Vagina (tissue), 2 donors: ENCODE results near the gene HSD17B13.

Experiments used
- POLR2A ChIP-seq, 2 donors: fragments of 450-650 bp; IDR thresholded peaks; one replicate each; pipeline ENCODE4 v1.6.1; 2017; ENCODE audit warnings: antibody characterized with exemption in 2 of 2, mild to moderate bottlenecking in 2 of 2, moderate library complexity in 2 of 2
- POLR2AphosphoS5 ChIP-seq, 2 donors: sonication (generic); formaldehyde crosslinking; IDR thresholded peaks; one replicate each; pipeline ENCODE4 v1.9.0; 2017; ENCODE audit warnings: antibody characterized with exemption in 2 of 2, mild to moderate bottlenecking in 2 of 2, low read depth in 1 of 2; ENCODE audit not compliant: insufficient read depth in 1 of 2
- TF ChIP-seq, protein P1 (sequence below), 3 experiments: fragments of 450-650 bp in 2 of 3; fragments of 200-600 bp in 1 of 3; sonication (generic) in 1 of 3; IDR thresholded peaks; one replicate each; pipeline ENCODE4 v1.5.1; 2017 to 2019; ENCODE audit warnings: antibody characterized with exemption in 3 of 3, mild to moderate bottlenecking in 2 of 3, moderate library complexity in 2 of 3

DNA sequence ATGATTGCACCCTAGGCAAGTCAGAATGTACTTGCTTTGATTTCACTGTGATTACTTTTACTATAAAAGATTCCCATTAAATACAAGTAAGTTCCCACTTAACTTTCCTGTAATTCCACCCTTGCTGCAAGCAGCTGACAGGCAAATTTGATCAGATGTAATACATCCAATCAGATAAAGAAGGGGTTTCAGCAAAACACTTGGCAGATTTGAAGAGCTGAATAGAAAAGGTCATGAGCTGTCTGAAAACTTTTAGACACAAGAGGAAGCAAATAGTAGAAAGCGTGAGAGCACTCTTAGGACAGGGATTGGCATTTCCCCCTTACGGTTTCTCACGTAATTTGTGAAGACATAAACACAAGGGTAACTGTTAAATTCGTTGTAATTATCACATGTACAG lies 22.8 kb downstream of the HSD17B13 start:
- TF ChIP-seq, protein P1, sequence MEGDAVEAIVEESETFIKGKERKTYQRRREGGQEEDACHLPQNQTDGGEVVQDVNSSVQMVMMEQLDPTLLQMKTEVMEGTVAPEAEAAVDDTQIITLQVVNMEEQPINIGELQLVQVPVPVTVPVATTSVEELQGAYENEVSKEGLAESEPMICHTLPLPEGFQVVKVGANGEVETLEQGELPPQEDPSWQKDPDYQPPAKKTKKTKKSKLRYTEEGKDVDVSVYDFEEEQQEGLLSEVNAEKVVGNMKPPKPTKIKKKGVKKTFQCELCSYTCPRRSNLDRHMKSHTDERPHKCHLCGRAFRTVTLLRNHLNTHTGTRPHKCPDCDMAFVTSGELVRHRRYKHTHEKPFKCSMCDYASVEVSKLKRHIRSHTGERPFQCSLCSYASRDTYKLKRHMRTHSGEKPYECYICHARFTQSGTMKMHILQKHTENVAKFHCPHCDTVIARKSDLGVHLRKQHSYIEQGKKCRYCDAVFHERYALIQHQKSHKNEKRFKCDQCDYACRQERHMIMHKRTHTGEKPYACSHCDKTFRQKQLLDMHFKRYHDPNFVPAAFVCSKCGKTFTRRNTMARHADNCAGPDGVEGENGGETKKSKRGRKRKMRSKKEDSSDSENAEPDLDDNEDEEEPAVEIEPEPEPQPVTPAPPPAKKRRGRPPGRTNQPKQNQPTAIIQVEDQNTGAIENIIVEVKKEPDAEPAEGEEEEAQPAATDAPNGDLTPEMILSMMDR (IDR thresholded peaks at IDR 0.05) = no peak
- TF ChIP-seq POLR2A (IDR thresholded peaks at IDR 0.05) = no peak
- TF ChIP-seq POLR2AphosphoS5 (IDR thresholded peaks at IDR 0.05; ENCODE audit: insufficient read depth in 1 of 2, low read depth in 1 of 2) = no peak
